NCI-H82 (cell line): ENCODE data around the gene LIN54.
A peak's percentile ranks its signal among the peaks of the same experiment; 100 is the strongest.
"Not testable (repeated sequence)": the region's sequence is repeated elsewhere in the genome, so short reads cannot be mapped to it uniquely, and the experiment has no call there.

ENCODE experiments used
- DNase-seq: peaks from one replicate; lab custom pipeline; 2025; lab: John Stamatoyannopoulos, UW

Gene LIN54

GRCh38 chr4:83010522-83011318 is at the start of gene LIN54:
TSS of gene LIN54 (minus strand) at chr4:83010823. CDS start at chr4:82984844, 25,979 bp downstream.
- DNase-seq: peak; percentile 67

- no peak for DNase-seq
These were observed 44.3 kb upstream of the LIN54 start for GRCh38 chr4:83054928-83055327.

- DNase-seq: not testable (repeated sequence)
These were observed 38.2 kb upstream of the LIN54 start for GRCh38 chr4:83048781-83049180.

- DNase-seq: no peak
These were observed 36.3 kb upstream of the LIN54 start for GRCh38 chr4:83046693-83047473.

- no peak for DNase-seq
These were observed 33.3 kb upstream of the LIN54 start for GRCh38 chr4:83043801-83044407.

- DNase-seq: not testable (repeated sequence)
These were observed 32.5 kb upstream of the LIN54 start for GRCh38 chr4:83043157-83043556.

- no peak for DNase-seq
These were observed 29.6 kb upstream of the LIN54 start for GRCh38 chr4:83040269-83040668.

GRCh38 chr4:83036991-83037665 is 26.5 kb upstream of the LIN54 start:
- no peak for DNase-seq

GRCh38 chr4:83034630-83035494 is 24.2 kb upstream of the LIN54 start, which contains the start of gene COPS4:
TSS of gene COPS4 (plus strand) at chr4:83035183. CDS start at chr4:83035225, 42 bp downstream.
- peak; percentile 99 for DNase-seq

GRCh38 chr4:83029688-83030087 is 19.1 kb upstream of the LIN54 start:
- DNase-seq: no peak

- DNase-seq: no peak
These were observed 18.4 kb upstream of the LIN54 start for GRCh38 chr4:83028976-83029375.

- no peak for DNase-seq
These were observed 14.9 kb upstream of the LIN54 start for GRCh38 chr4:83025563-83025962.

- DNase-seq: no peak
These were observed 13.6 kb upstream of the LIN54 start for GRCh38 chr4:83024233-83024632.

- not testable (repeated sequence) for DNase-seq
These were observed 13.0 kb upstream of the LIN54 start for GRCh38 chr4:83023599-83023998.

GRCh38 chr4:83022724-83023450 is 12.3 kb upstream of the LIN54 start:
- DNase-seq: no peak

- DNase-seq: no peak
These were observed 9.3 kb upstream of the LIN54 start for GRCh38 chr4:83019794-83020494.

GRCh38 chr4:83013902-83014301 is 3.3 kb upstream of the LIN54 start:
- peak; percentile 22 for DNase-seq

GRCh38 chr4:83013420-83013867 is 2.8 kb upstream of the LIN54 start:
- peak; percentile 35 for DNase-seq

- peak; percentile 98 for DNase-seq
These were observed 2.2 kb upstream of the LIN54 start for GRCh38 chr4:83012687-83013419.
